ENCODE measurements around the gene TPI1.

DNA sequence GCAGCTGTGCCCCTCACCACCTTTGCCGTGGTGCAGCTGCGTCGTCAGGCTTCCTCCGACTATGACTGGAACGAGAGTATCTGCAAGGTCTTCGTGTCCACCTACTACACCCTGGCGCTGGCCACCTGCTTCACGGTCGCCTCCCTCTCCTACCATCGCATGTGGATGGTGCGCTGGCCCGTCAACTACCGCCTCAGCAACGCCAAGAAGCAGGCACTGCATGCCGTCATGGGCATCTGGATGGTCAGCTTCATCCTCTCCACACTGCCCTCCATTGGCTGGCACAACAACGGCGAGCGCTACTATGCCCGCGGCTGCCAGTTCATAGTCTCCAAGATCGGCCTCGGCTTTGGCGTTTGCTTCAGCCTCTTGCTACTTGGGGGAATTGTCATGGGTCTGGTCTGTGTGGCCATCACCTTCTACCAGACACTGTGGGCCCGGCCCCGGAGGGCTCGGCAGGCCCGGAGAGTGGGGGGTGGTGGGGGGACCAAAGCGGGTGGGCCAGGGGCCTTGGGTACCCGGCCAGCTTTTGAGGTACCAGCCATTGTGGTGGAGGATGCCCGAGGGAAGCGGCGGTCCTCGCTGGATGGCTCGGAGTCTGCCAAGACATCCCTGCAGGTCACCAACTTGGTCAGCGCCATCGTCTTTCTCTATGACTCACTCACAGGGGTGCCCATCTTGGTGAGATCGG lies 43.1 kb upstream of the TPI1 start:
- TF ChIP-seq, protein P1, sequence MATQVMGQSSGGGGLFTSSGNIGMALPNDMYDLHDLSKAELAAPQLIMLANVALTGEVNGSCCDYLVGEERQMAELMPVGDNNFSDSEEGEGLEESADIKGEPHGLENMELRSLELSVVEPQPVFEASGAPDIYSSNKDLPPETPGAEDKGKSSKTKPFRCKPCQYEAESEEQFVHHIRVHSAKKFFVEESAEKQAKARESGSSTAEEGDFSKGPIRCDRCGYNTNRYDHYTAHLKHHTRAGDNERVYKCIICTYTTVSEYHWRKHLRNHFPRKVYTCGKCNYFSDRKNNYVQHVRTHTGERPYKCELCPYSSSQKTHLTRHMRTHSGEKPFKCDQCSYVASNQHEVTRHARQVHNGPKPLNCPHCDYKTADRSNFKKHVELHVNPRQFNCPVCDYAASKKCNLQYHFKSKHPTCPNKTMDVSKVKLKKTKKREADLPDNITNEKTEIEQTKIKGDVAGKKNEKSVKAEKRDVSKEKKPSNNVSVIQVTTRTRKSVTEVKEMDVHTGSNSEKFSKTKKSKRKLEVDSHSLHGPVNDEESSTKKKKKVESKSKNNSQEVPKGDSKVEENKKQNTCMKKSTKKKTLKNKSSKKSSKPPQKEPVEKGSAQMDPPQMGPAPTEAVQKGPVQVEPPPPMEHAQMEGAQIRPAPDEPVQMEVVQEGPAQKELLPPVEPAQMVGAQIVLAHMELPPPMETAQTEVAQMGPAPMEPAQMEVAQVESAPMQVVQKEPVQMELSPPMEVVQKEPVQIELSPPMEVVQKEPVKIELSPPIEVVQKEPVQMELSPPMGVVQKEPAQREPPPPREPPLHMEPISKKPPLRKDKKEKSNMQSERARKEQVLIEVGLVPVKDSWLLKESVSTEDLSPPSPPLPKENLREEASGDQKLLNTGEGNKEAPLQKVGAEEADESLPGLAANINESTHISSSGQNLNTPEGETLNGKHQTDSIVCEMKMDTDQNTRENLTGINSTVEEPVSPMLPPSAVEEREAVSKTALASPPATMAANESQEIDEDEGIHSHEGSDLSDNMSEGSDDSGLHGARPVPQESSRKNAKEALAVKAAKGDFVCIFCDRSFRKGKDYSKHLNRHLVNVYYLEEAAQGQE (IDR thresholded peaks at IDR 0.05; ENCODE audit: insufficient read depth in 1 of 2, low read depth in 2 of 2, low read length in 2 of 2), result no peak
- TF ChIP-seq TAF1 (IDR thresholded peaks at IDR 0.05; ENCODE audit: borderline replicate concordance, insufficient read depth, low read length), result no peak

Data from PFSK-1 (cell line).